HL-60/S4 treated with retinoic acid at 250 ng/mL for 4 days and 3 days (cell line): Measurements from ENCODE around the gene RAD51D.

Experiments
- in situ Hi-C: fragments of 300-500 bp; cut with MboI; formaldehyde crosslinking; loops from 2 replicates; pipeline ENCODE4 v1.7.0; 2022; ENCODE audit warnings: low sequenced_read_pairs

Gene RAD51D

DNA sequence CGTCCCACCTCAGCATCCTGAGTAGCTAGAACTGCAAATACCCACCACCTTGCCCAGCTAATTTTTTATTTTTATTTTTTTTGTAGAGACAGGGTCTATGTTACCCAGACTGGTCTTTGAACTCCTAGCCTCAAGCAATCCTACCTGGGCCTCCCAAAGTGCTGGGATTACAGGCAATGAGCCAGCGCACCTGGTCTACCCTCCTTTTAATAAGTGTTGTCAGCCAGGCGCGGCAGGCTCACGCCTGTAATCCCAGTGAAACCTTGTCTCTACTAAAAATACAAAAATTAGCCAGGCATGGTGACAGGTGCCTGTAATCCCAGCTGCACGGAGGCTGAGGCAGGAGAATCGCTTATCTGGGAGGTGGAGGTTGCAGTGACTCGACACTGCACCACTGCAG, 75.5 kb downstream of the RAD51D start:
- in situ Hi-C loops = no loop called here
